RWPE1 (cell line): ENCODE results near the gene NEK4.

Experiments
- CTCF ChIA-PET: fragments of 350-600 bp; sonication (Branson Sonifier 250); formaldehyde crosslinking; extraction: SDS; loops from one replicate; lab custom pipeline; 2021; lab: Yijun Ruan, JAX
- POLR2A ChIA-PET: fragments of 400-600 bp; formaldehyde crosslinking; extraction: SDS; loops from one replicate; lab custom pipeline; 2020; ENCODE audit warnings: antibody characterized with exemption; ENCODE audit not compliant: low non-redundant PET; lab: Yijun Ruan, JAX
- DNase-seq: peaks from one replicate; pipeline ENCODE4 v3.0.0; 2012; ENCODE audit warnings: low spot score
- H3K27ac ChIP-seq: fragments of 450-650 bp; 2 replicates; pipeline ENCODE4 v1.5.1; 2017
- TF ChIP-seq, protein P1 (sequence below): fragments of 450-650 bp; conservative IDR thresholded peaks from 2 replicates; pipeline ENCODE4 v1.5.1; 2017; ENCODE audit warnings: low read depth, mild to moderate bottlenecking

NEK4 gene

DNA sequence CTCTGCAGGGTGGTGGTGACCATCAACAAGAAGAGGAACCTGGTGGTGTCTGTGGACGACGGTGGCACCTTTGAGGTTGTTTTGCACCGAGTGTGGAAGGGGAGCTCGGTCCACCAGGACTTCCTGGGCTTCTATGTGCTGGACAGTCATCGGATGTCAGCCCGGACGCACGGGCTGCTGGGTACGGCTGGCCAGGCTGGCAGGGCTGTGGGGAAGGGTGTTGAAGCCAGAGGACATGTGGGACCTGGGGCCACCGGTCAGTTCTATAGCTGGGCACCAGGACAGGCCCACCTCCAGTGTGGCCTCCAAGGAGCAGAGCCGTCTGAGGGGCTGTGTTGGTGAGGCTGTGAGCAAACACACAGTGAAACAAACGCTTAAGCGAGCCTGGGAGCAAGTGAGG lies 20.0 kb upstream of the NEK4 start:
- no peak overlapping the region for H3K27ac ChIP-seq
- TF ChIP-seq, protein P1, sequence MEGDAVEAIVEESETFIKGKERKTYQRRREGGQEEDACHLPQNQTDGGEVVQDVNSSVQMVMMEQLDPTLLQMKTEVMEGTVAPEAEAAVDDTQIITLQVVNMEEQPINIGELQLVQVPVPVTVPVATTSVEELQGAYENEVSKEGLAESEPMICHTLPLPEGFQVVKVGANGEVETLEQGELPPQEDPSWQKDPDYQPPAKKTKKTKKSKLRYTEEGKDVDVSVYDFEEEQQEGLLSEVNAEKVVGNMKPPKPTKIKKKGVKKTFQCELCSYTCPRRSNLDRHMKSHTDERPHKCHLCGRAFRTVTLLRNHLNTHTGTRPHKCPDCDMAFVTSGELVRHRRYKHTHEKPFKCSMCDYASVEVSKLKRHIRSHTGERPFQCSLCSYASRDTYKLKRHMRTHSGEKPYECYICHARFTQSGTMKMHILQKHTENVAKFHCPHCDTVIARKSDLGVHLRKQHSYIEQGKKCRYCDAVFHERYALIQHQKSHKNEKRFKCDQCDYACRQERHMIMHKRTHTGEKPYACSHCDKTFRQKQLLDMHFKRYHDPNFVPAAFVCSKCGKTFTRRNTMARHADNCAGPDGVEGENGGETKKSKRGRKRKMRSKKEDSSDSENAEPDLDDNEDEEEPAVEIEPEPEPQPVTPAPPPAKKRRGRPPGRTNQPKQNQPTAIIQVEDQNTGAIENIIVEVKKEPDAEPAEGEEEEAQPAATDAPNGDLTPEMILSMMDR = no peak
- no peak for DNase-seq
- POLR2A ChIA-PET = no interaction called here
- CTCF ChIA-PET = interaction anchor here (0.5 kb wide), 1 partner anchor 32 kb away, joined by 3 read pairs; no protein-coding TSS in a partner anchor

DNA sequence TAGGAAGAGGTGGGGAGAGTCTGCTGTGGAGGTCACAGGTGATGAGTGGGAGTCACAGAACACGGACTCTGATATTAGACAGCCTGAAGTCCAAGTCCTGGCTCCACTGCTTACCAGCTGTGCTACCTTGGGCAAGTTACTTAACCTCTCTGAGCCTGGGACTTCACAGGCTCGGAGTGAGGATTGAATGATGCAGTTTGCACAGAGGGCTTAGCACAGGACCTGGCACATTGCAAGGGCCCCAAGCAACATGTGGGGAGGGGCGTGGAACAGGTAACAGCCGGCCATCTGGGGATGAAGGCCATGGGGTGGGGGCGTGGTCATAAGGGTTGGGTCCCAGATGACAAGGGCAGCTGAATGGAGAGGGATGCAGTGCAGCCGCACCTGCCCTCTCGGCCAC lies 19.6 kb upstream of the NEK4 start:
- TF ChIP-seq, protein P1 = no peak
- ChIA-PET CTCF (interaction anchor here (0.5 kb wide), 1 partner anchor 32 kb away, joined by 3 read pairs; no protein-coding TSS in a partner anchor), POLR2A (no interaction called here)
- H3K27ac ChIP-seq = no peak overlapping the region
- DNase-seq = no peak

DNA sequence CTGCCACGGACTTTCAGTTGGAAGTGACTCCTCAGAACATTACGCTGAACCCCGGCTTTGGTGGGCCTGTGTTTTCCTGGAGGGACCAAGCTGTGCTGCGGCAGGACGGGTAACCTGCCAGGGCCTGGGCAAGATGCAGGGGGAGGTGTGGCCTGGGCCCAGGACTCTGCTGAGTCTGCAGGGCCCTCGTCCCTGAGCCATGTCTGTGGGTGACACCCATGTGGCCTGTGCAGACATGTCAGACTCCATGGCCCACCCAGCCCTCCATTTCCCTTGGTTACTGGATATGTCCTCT lies 19.0 kb upstream of the NEK4 start:
- CTCF ChIA-PET = no interaction called here

DNA sequence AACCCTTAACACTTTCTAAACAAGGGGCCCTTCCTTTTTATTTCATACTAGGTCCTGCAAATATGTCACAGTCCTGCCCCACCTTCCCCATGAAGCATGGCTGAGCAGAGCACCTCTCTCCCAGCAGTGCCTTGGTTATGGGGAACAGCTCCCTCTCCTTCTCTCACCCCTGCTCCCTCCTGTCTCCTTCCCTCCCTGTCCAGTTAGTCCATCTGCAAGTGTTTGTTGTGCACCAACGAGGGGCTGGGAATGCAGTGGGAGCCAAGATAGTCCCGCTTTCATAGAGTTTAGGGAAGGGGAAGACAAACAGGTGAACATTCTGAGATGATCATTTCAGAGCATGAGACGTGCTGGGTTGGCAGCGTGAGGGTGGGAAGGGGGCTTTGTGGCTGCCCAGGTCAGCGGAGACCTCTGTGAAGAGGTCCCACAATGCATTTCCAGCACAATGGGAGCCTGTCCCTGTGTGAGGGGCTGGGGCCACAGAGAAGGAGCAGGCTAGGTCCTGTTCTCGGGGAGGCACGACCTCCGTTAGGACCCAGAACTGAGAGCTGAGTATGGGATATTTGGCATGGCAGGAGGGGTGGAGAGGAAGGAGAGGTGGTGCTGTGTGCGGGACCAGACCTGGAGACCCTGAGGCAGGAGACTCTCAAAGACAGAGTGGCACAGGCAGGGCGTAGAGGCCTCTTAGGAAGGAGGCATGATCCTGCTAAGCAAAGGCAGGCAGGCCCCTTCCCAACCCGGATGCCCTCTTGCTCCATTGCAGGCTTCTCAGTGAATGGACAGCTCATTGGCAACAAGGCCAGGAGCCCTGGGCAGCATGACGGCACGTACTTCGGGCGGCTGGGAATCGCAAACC lies 18.4 kb upstream of the NEK4 start:
- H3K27ac ChIP-seq = no peak overlapping the region
- CTCF ChIA-PET = no interaction called here
- no peak for DNase-seq
- TF ChIP-seq, protein P1 = no peak
- POLR2A ChIA-PET = no interaction called here

More for the DNA sequence above, 19.0 kb upstream of the NEK4 start:
- TF ChIP-seq, protein P1 = no peak
- DNase-seq = no peak
- H3K27ac ChIP-seq = no peak overlapping the region
- POLR2A ChIA-PET = no interaction called here

DNA sequence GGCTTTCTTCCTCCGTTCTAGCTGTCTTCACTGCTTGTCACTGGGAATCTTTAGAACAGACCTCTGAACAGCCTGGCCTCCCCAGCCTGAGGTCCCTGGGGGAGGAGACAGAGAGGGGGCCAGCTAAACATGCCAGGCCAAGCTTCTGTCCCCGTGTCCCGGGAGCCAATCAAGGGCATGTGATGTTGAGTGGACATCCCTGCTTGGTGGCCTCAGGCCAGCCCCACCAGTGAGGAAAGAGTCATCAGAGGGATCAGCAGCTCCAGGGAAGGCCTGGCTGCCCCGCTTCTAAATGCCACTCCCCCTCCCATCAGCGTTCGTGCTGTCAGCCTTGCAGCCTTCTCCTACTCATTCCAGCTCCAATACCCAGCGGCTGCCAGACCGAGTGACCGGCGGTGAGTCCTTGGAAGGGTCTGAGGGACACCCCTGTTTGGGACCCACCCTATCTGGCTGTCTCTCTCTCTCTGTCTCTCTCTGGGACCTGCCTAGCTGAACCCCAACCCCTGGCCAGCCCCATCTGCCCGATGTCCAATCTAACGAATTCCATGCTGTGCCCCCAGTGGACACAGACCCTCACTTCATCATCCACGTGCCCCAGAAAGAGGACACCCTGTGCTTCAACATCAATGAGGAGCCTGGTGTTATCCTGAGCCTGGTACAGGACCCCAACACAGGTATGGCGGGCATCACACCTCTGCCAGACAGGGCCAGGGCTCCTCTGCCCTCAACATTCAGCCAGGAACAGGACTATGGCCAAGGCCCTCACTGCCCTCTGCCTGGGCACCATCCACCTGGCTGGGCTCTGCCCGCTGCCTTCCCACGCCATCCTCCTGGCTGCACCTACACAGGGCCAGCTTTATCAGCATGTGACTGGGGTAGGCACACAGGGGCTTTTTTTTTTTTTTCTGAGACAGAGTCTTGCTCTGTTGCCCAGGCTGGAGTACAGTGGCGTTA lies 17.2 kb upstream of the NEK4 start:
- CTCF ChIA-PET = no interaction called here
- H3K27ac ChIP-seq = no peak overlapping the region
- POLR2A ChIA-PET = no interaction called here

DNA sequence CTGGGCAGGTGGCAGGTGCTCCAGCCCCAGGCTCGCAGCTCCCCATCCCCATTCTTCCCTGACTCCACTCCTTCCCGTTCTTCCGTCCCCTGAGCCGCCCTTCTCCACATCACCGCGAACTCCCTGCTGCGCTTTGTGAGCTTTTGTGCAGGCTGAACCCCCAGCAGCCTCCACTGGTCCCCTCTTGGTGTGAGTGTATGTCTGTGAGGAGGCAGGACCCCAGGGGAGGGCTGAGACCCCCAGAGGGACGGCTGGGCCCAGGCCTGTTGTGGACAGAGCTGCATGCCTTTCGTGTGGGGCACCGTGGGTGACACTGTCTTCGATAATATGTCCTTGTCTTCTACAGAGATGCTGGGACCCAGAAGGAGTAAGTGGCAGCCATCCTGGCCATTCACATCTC lies 16.5 kb upstream of the NEK4 start:
- no peak for DNase-seq
- H3K27ac ChIP-seq = no peak overlapping the region
- ChIA-PET POLR2A (no interaction called here), CTCF (no interaction called here)
- TF ChIP-seq, protein P1 = no peak

More for the DNA sequence above, 17.2 kb upstream of the NEK4 start:
- no peak for DNase-seq
- TF ChIP-seq, protein P1 = no peak
